Activated CD8-positive, alpha-beta memory T cell treated with anti-CD3 and anti-CD28 coated beads for 1 hour (primary cell): ENCODE results near the gene FASLG.

Experiments
- DNase-seq, 2 donors: peaks; one replicate each; pipeline ENCODE4 v3.0.0-alpha.2; 2020; ENCODE audit warnings: low read depth in 1 of 2; ENCODE audit errors: extremely low read depth in 1 of 2

FASLG gene

DNA sequence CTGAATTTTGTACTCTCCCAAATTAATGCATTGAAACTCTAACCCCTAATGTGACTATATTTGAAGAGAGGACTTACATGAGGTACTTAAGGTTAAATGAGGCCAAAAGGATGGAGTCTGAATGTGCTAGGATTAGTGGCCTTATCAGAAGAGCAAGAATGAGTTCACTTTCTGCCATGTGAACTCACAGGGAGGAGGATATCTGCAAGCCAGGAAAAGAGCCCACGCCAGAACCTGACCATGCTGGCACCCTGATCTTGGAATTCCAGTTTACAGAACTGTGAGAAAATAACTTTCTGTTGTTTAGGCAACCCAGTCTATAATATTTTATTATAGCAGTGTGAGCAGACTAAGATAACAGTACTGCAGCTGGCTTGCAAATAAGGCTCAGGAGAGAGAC, 12.2 kb upstream of the FASLG start:
- DNase-seq, result no peak

DNA sequence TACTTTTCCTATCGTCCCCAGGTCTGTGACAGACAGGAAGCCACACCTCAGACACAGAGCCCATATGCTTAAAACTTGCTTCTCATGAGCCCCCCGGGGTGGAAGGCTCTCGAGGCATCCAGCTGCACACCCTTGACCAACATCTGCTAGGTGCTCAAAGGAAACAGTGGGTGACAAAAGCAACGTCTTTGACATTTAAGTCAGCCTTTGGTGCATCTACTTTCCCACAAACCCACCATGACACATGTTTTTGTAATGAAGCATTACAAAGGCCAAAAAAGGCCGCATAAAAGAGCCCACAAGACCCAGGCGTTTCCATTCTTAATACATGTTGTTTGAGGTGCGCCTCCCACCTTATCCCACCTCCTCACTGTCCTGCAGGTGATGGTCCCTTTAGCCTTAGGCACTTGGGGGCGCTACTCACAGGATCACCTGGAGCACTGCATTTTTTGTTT, 11.8 kb upstream of the FASLG start:
- peak in 1 of 2 donors; percentile 13 for DNase-seq

DNA sequence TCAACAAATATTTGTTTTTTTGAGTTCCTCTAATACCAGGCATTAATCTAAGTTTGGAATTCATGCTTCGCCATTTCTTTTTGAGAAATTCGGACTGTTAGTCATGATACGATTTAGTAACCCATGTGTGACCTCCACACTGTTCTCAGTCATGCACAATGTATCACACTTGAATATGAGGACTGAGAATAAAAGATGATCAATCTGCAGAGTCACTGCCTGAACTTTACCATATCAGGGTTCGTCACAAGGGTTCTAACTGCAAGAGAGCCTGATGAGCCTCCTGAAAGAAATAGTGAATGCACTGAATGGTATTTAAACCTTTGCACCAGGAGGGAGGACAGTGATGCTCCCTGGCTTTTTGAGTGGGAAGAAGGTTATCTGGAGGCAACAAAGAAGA, 10.9 kb upstream of the FASLG start:
- no peak for DNase-seq

DNA sequence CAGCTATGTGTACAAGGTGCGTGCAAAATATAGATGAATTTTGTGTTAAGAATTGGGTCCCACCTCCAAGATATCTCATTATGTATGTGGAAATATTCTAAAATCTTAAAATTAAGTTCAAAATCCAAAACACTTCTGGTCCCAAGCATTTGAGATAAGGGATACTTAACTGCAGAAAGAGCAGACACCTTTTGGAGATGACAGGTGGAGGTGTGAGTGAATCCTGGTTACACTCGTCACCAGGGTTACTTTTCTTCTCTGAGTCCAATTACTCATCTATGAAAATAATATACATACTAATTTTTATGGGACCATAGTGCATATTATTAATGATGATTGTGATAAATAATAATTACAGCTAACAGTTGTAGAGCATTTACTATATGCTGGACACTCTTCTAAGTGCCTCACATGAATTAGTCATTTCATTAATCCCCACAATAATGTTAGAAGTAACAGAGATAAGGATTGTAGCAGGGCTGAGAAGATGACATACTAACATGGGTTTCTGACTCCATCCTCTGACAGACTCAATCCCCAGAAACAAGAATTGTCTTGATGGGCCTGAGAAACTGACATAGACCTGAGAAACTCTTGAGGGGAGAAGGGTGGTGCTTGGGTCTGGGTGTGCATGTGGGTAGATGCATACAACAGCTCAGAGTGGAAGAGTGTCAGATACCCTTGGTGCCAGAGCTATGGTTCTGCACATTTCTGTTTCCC, 8.3 kb upstream of the FASLG start:
- DNase-seq, result no peak

DNA sequence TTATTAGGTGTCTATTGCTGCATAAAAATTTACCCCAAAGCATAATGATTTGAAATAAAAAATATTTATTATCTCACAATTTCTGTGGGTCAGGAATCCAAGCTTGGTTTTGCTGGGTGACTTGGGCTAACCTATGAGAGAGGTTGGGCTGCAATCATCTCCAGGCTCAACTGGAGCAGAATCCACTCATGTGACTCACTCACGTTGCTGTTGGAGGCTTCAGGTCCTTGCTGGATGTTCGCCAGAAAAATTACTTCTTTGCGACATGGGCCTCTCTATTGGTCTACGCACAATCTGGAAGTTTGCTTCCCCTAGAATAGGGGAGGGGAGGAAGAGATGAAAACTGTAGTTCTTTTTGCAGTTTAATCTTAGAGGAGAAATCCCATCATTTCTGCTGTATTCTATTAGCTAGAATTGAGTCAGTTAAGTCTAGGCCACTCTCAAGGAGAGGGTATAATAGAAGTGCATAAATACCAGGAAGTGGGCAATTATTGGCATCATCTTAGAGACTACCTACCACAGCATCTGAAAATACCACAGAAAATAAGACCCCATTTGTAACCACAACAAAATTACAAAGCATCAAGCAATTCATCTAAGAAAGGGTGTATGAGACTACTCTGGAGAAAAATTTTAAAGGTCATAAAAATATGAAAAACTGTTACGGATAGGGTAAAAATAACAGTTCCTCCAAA, 5.7 kb upstream of the FASLG start:
- no peak for DNase-seq

DNA sequence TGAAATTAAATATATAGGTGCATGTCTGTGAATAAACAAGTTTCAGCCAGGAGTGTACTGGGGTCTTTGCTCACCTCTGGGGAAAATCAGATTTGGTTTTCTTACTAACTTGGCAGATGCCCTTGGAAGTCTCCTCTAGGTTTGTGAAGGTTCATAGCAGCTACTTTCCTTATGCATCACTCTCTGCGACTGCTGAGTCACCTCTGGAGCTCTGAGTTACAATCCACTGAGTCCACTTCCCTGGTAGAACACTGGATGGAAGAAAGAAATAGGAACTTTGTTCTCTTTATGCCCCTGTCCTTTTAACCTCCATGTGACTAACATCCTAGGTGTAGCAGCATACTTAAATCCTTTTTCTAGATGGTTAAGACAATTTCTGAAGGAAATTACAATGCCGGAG, 4.4 kb upstream of the FASLG start:
- no peak for DNase-seq

DNA sequence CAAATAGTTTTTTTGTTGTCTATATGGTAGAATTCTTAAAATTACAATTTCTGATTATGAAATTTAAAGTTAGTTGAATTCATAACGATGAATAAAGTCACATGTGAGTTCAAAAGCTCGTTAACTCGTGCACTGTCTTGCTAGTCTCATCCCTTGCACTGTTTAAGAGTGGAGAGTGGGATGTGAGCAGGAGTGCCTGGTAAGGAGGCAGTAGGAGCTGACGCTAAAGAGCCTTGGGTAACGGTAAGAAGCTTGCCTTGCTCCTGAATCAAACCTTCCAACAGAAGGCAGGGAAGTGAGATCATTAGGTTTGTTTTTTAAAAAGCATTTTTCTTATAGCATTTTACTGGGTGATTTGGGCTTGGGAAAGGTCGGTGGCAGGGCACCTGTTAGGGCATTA, 2.3 kb upstream of the FASLG start:
- DNase-seq, result no peak

DNA sequence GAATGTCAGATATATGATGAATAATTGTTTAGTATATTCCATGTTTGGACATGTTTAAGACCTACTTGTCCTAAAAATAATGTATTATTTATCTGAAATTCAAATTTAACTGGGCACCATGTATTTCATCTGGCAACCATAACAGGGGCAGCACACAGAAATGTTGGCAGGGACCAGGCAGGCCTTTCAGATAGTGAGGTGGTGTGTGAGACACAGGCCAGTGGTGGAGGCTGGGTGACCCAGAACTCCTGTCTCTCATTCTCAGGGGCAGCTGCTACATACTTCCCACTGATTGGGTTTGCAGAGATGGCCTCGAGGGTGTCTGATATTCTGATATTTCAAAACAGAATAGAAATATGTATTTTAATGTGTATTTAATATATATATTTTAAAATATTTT, 1.3 kb upstream of the FASLG start:
- no peak for DNase-seq

DNA sequence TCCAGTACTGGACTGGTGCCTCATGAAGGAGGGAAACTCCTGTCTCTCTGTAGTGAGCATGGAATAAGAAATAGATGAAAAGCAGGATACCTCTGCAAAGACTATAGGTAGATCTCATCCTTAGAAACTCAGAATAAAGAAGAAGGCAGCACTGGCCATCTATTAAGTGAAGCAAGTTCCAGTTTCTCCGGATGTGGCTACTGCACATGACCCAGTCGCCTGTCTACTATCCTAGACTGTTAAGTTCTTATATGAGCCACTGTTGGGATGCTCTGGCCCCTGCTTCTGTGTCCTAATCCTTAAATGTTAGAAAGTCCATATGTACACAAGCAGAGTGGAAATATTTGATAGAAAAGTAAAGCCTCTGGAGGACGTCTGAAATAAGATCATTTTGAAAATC, 2.2 kb downstream of the FASLG start:
- DNase-seq, result no peak

DNA sequence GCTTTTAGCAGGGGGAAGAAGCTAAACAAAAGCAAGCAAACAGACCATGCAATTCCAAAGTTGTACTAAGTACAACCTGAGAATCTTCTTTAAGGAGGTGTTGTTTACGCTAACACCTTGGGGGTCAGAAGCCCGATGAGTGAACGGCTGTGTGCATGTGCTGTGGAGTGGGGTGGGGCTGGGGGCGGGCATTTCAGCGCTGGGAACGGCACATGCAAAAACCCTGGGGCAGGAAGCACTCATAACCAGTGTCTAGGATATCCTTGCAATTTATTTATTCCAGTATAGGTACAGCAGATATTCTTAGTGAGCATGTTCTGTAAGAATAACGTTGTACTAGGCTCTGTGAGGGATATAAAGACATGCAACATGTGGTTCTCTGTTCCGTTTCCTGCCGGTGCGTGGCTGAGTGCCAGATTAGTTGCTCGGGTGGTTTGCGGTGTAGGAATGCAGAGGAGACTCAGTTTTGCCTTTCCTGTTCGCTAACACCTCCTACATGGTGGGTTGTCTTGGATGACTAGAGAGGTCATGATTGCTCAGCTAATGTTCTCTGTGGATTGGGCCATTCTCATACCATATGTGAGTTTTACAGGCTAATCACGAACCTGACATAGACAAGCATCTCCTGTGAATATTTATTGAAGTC, 3.7 kb downstream of the FASLG start:
- DNase-seq, result peak; percentile 76 to 82

DNA sequence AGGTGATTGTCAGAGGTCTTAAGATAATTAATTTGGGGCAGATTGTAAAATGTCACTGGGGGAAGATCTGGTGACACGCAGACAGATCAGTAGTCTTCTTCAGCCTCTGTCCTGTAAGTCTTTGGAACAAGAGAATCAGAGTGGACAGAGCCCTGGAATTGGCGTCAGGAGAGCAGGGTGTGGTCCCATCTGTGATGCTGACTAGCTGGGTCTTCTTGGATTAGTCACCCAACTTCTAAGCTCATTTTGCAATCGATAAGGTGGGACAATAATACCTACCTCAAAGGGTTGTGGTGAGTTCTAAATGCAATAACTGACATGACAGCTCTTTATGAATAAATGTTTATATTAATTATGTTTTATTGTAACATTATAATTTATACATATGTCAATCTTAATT, 4.8 kb downstream of the FASLG start:
- no peak for DNase-seq

DNA sequence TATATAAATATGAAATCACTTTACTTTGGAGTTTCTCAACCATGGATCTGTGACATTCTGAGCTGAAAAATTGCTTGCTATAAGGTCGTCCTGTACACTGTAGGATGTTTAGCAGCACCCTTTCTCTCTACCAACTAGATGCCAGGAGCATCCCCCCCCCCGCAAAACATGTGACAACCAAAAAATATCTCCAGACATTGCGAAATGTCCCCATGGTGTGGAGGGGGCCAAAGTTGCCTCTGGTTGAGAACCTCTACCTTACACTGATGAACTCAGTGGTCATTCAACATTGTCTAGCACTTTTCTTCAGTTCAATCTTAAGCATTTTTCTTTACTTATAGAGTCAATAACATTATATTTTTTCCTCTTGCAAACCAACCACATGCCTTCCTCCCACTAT, 9.2 kb downstream of the FASLG start:
- no peak for DNase-seq

DNA sequence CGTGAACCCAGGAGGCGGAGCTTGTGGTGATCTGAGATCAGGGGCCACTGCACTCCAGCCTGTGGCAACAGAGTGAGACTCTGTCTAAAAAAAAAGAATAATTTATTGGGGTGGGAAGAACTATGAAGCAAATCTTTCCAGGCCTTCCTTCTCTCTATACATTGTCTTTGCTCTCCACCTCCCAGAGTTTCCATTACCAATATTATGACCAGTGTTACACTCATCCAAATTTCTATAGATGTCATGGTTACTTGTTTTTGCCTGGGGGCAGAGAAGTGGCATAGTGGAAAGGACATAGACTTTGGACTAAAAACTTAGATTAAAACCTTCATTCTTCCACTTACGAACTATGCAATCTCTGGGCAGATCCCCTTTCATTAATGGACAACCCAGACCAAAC, 10.1 kb downstream of the FASLG start:
- DNase-seq, result no peak

DNA sequence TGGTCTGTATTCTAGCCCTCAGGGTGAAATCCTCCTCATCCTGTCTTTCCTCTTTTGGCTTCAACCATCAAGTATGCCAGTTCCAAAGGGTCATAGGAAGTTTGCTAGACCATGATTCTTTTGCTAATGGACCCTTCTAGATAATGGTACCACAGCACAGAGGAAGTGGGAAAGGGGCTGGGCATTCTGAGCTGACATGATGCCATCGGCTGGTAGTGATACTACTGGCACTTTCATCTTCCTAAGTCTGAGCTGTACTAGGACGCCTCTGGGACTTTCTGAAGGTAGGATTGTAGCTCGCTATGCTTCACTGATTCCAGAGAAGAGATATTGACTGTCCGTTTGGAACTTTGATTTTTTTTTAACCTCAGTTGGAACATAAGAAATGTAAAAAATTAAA, 11.4 kb downstream of the FASLG start:
- no peak for DNase-seq

DNA sequence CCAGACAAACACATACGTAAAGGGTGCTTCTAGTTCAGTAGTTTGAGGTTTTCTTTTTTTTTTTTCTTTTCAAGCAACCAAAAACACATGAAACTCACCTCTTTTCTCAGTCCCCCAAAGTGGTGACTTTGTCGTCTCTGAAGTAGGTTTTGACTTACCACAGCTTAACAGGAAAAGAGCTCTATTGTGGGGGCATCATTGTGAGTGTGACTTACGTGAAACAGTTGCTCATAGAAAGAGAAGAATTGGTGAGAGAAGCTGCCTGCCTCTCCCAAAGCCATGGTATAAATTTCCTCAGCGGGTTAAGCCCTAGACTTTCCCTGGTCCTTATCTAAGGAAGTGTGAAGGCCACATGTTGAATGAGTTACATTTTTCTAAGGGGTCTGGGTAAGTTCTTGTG, 11.9 kb downstream of the FASLG start:
- DNase-seq, result no peak

DNA sequence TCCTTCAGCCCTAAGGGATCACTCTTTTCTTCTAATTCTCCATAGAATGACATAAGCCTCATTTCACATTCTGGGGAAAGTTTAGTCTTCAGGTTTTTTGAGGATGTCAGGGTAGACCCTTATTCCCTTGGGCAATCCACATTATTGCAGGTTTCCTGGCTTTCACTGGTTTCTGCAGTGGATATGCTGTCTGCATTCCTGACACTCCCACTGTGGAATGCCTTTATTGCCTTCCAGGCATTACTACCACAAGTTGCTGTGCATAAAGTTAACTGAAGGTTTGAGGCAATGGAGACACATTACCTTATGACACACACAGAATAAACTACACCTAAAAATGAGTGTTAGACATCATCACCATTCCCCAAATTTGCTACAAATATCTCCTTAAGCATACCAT, 12.7 kb downstream of the FASLG start:
- no peak for DNase-seq

DNA sequence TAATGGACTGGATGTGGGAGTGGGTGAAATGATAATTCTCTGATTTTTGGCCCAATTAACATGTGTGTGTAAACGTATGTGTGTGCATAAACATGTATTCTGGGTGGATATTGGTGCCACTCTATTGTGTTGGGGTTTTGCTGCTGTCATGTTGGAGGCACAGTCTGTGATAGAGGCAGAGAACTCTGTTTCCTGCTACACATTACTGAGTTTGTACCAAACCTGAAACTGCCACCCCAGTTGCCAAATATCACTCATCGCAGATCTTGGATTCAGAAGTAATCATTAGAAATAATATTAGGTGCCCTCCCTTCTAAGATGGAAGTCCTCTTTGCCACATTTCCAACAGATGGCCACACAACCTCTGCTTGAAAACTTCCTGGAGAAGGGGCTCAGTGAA, 13.8 kb downstream of the FASLG start:
- DNase-seq, result no peak

DNA sequence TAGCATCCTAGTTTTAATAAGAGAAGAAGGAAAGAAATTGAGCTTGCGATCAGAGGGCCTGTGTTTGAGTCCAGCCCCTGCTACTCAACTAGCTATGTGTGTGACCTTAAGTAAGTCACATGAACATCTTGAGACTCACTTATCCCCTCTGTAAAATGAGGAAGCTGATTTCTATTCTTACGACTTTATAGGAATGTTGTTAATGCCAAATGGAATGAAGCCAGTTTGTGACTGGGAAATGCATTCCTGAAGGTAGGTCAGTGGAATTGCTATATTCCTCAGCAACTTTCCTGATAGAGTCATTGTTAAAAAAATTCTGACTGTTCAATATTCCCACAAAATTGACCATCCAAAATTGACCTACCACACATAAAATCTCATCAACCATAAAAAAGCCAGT, 14.9 kb downstream of the FASLG start:
- no peak for DNase-seq

DNA sequence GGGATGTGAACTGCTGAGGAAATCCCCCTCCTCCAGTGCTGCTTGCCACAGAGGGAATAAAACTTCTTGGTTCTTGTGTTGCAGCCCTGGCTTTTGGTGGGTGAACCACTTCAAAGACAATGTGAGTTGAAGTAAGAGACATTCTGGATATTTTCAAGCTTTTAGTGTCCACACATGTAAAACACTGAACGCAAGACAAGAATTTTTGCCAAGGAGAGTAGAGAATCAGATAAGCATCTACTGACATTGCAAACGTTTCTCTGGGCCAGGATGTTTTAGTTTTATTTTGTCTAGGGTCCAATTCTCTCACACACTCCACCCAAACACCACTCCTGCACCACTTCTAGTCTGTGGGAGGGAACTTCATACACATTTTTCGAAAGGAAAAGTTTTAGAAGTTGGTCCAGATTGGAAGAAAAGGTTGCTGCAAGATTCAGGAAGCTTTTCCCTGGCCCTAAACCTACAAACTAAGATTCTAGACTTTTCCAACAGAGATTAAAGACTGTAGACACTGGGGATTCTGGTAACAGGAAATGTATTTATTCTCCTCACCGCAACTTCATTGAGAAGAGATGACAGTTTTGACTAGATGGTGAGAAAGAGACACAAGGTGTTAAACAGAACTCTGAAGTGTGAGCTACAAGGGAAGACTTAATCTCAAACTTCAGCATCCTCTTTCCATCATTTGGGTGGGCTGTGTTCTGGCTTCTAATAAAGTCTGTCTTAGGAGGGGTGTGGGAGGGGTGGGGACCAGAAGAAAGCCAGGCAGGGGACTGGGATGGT, 16.1 kb downstream of the FASLG start:
- no peak for DNase-seq

DNA sequence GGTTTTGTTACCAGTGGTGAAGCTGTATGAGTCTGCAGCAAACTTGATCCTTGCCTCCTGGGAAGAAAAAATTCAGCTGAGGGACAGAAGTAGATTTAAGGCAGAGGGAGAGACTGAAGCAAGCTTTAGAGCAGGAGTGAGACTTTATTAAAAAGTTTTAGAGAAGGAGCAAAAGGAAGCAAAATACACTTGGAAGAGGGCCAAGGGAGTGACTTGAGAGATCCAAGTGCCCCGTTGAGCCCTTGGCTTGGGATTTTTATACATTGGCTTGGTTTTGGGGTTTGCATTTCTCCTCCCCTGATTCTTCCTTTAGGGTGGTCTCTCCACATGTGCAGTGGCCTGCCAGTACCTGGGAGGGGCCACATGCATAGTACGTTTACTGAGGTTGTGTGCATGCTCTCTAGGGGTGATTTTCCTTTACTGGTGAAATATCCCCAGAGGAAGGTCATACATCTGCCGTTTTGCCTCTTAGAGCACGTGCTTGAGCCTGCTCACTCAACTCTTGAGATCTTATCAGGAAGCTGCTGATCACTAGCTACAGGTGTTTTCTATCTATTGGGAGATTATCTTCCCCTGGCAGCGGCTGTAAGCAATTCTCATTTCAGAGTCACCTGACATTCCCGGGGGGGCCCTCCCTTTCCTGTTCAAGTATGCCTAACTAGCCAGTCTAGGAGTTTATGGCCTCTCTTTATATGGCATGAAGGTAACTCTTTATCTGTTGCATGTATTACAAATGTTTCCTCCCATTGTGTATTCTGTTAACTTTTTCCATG, 20.3 kb downstream of the FASLG start:
- DNase-seq, result no peak

DNA sequence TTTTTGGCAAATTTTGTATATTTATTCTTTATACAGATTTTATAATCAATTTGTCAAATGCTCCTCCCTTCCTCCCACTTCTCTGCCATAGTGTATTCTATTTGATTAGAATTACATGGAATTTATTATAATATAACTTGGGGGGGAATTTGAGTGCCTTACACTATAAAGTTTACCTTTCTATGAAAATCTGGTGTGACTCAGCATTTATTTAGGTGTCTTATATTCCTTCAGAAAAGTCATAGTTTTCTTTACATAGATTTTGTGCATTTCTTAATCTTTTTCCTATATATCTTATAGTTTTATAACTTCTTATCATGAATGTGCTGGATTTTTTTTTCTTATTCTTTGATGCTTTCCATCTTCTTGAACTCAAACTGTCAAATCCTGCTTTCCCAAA, 21.3 kb downstream of the FASLG start:
- DNase-seq, result no peak
